Thymus (tissue), 11 donors: ENCODE measurements around the gene PTPA. TPM values are rescaled to one million over a fixed set of nuclear protein-coding genes. Genes with fewer than 3 reads are reported as not detected.

Experiments used
- DNase-seq, 9 donors: peaks; one replicate each; pipeline ENCODE4 v3.0.0-alpha.2; 2013; ENCODE audit warnings: low spot score in 9 of 9, low read depth in 6 of 9, missing footprints in 1 of 9
- H3K27ac ChIP-seq, 2 donors: one replicate each; pipeline ENCODE4 v1.5.1; 2013; ENCODE audit warnings: control low read depth in 1 of 2, low read depth in 1 of 2, low read length in 1 of 2, mild to moderate bottlenecking in 1 of 2, moderate library complexity in 1 of 2
- H3K27me3 ChIP-seq, 2 donors: one replicate each; pipeline ENCODE4 v1.5.1; 2013; ENCODE audit warnings: low read length in 1 of 2; ENCODE audit not compliant: control insufficient read depth in 2 of 2, insufficient read depth in 1 of 2
- H3K36me3 ChIP-seq, 2 donors: one replicate each; pipeline ENCODE4 v1.5.1; 2013; ENCODE audit warnings: low read length in 1 of 2, mild to moderate bottlenecking in 1 of 2, moderate library complexity in 1 of 2; ENCODE audit not compliant: control insufficient read depth in 2 of 2, insufficient read depth in 2 of 2
- H3K4me1 ChIP-seq, 2 donors: one replicate each; pipeline ENCODE4 v1.5.1; 2013; ENCODE audit warnings: low read length in 2 of 2; ENCODE audit not compliant: control insufficient read depth in 2 of 2, insufficient read depth in 2 of 2
- H3K4me3 ChIP-seq, 2 donors: one replicate each; pipeline ENCODE4 v1.5.1; 2013; ENCODE audit warnings: low read length in 2 of 2, control low read depth in 1 of 2, mild to moderate bottlenecking in 1 of 2
- H3K9me3 ChIP-seq, 2 donors: one replicate each; pipeline ENCODE4 v1.5.1; 2013; ENCODE audit warnings: low read length in 1 of 2, mild to moderate bottlenecking in 1 of 2; ENCODE audit not compliant: control insufficient read depth in 2 of 2, insufficient read depth in 1 of 2
- WGBS: extraction: QIAGEN DNeasy Blood & Tissue Kit; methylation state at CpG from one replicate; pipeline ENCODE4 v1.1.7; 2013; 5-methylcytosine and 5-hydroxymethylcytosine counted together
- polyA plus RNA-seq: library from polyadenylated mRNA; stranded (reverse); fragments of 200-250 nt; gene quantifications from one replicate; pipeline ENCODE4 v1.2.3, GENCODE V29; 2013
- total RNA-seq: library from RNA; stranded (reverse); fragments of 120-200 nt; gene quantifications from one replicate; pipeline ENCODE4 v1.2.4, GENCODE V29; 2013
- donor health status: healthy.

Gene PTPA
- total and polyA plus RNA-seq, 2 donors, result 68.3 to 70.1 TPM

DNA sequence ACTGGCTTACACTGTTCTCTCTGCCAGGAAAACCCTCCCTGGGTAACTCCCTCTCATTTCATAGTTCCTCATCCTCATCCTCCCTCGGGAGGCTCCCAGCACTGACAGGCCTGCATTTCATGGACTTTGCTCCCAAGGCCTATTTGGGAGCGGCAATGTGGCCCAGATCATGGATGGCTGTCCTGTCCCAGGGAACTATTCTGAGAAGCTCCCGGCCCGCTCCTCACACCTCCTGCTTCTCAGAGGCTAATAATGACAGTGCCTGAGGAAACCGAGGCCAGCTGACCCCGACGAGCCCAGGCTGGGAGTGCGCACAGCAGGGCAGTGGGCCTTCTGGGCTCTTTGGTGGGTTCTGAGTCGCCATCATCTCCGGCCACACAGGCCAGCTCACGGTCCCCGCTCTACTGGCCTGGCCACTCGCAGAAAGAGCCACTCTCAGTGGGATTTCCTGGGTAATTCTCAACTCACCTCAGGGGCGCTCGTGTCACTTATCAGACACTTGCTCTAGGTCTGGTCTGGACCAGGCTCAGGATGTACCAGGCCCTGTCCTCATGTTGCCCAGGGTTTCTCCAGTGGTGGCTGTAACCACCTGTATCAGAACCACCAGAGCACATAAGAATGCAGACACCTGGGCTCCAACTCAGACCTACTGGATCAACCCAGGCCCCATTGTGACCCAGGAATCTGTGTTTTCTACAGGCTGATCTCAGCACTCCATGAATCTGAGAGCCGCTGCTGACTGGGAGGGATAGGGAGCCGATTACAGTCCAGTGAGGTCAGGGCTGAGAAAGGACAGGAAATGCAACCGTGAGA lies 32.3 kb upstream of the PTPA start:
- 91% methylated on average over 18 of the region's 18 CpGs for WGBS
- peaks cover 10 to 22% of the 10 kb centered on the region in 2 donors for H3K4me1 ChIP-seq
- H3K27me3 ChIP-seq, result no peaks in the 10 kb centered on the region
- H3K27ac ChIP-seq, result no peak overlapping the region
- H3K9me3 ChIP-seq, result peaks cover 0 to 3% of the 10 kb centered on the region in 2 donors
- peaks cover 2 to 7% of the 10 kb centered on the region in 2 donors for H3K36me3 ChIP-seq
- H3K4me3 ChIP-seq, result no peak overlapping the region
- no peak for DNase-seq

DNA sequence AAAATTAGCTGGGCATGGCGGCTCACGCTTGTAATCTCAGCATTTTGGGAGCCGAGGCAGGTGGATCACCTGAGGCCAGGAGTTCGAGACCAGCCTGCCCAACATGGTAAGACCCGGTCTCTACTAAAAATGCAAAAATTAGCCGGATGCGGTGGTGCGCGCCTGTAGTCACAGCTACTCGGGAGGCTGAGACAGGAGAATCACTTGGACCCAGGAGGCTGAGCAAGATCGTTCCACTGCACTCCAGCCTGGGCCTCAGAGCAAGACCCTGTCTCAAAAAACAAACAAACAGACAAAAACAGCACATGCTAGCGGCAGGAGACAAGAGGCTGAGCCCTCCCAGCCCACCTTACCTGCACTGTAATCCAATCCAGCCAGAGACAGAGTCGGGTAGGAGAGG lies 31.4 kb upstream of the PTPA start:
- peaks cover 0 to 3% of the 10 kb centered on the region in 2 donors for H3K9me3 ChIP-seq
- no peak for DNase-seq
- H3K4me1 ChIP-seq, result peaks cover 10 to 22% of the 10 kb centered on the region in 2 donors
- no peak overlapping the region for H3K27ac ChIP-seq
- no peak overlapping the region for H3K4me3 ChIP-seq
- WGBS, result 90% methylated on average over 13 of the region's 13 CpGs
- no peaks in the 10 kb centered on the region for H3K27me3 ChIP-seq
- H3K36me3 ChIP-seq, result peaks cover 8 to 16% of the 10 kb centered on the region in 2 donors

GRCh38 chr9:129080298-129080600 lies 31.0 kb upstream of the PTPA start:
- H3K4me1 ChIP-seq, result peaks cover 10 to 22% of the 10 kb centered on the region in 2 donors
- peaks cover 0 to 3% of the 10 kb centered on the region in 2 donors for H3K9me3 ChIP-seq
- peak overlapping the region in 1 of 2 donors; percentile 0 for H3K27ac ChIP-seq
- H3K4me3 ChIP-seq, result peak overlapping the region; percentile 89 to 90
- 12% methylated on average over 12 of the region's 12 CpGs for WGBS
- H3K27me3 ChIP-seq, result no peaks in the 10 kb centered on the region
- H3K36me3 ChIP-seq, result peaks cover 12 to 20% of the 10 kb centered on the region in 2 donors
- DNase-seq, result no peak

- Histone ChIP-seq H3K4me1 (peaks cover 10 to 22% of the 10 kb centered on the region in 2 donors), H3K27me3 (no peaks in the 10 kb centered on the region), H3K27ac (peak within 1 kb of the TSS; percentile 87 to 94), H3K4me3 (peak within 1 kb of the TSS; percentile 89 to 90), H3K9me3 (peaks cover 0 to 3% of the 10 kb centered on the region in 2 donors), H3K36me3 (peaks cover 18 to 26% of the 10 kb centered on the region in 2 donors)
- WGBS, result under 1% methylated on average over 70 of the region's 70 CpGs
- peak; percentile 91 to 99 (median 98) for DNase-seq
Measured at GRCh38 chr9:129080601-129081387, 30.4 kb upstream of the PTPA start, which contains the start of gene DOLPP1. Gene DOLPP1 (plus strand): TSS chr9:129081111. CDS start chr9:129081132, 21 bp downstream.

GRCh38 chr9:129081388-129081904 lies 29.8 kb upstream of the PTPA start:
- WGBS, result 4% methylated on average over 30 of the region's 30 CpGs
- no peak for DNase-seq
- Histone ChIP-seq H3K27ac (peak overlapping the region; percentile 87 to 94), H3K36me3 (peaks cover 24 to 32% of the 10 kb centered on the region in 2 donors), H3K9me3 (no peaks in the 10 kb centered on the region), H3K4me1 (peaks cover 10 to 22% of the 10 kb centered on the region in 2 donors), H3K4me3 (peak overlapping the region; percentile 89 to 90), H3K27me3 (no peaks in the 10 kb centered on the region)

DNA sequence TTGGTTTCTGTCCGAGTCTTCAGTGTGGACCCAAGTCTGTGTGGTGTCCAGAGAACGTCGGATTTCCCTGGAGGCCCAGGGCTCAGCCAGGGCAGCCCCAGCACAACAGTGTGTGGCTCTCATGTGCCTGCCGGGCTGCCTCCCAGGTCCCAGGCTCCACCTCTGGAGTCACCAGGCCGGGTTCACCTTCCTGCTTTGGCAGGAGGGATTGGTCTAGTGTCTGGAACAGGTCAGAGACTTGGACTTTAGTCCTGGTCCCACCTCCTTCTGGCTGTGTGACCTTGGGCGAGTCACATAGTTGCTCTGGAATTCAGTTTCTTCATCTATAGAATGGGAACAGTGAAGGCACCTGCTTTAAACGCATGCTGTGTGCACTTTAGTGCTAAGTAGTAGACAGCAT lies 27.1 kb upstream of the PTPA start:
- DNase-seq, result no peak
- Histone ChIP-seq H3K27ac (no peak overlapping the region), H3K36me3 (peaks cover 43 to 56% of the 10 kb centered on the region in 2 donors), H3K9me3 (no peaks in the 10 kb centered on the region), H3K27me3 (no peaks in the 10 kb centered on the region), H3K4me3 (no peak overlapping the region), H3K4me1 (peaks cover 10 to 22% of the 10 kb centered on the region in 2 donors)
- WGBS, result 96% methylated on average over 7 of the region's 7 CpGs

DNA sequence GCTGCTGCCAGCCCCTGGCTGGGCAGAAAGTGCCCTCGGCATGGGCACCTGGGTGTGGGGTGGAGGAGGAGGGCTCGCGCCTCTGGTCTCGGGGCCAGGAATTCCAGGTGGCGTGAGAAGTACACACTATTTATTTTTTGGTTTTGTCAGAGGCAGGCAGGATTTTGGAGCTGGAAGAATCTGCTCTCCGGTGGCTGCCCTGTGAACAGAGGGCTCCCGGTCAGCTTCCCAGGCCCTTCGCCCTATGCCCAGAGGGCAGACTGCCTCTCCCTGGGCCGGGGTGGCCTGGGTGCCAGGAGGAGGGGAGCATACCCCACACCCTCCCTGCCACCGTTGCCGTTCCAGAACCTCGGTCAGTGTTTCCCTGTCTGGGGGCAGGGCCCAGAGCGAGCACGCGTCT lies 22.0 kb upstream of the PTPA start:
- Histone ChIP-seq H3K9me3 (no peaks in the 10 kb centered on the region), H3K36me3 (peaks cover 55 to 63% of the 10 kb centered on the region in 2 donors), H3K4me3 (no peak overlapping the region), H3K4me1 (no peaks in the 10 kb centered on the region), H3K27ac (no peak overlapping the region), H3K27me3 (no peaks in the 10 kb centered on the region)
- no peak for DNase-seq
- WGBS, result 97% methylated on average over 15 of the region's 15 CpGs

DNA sequence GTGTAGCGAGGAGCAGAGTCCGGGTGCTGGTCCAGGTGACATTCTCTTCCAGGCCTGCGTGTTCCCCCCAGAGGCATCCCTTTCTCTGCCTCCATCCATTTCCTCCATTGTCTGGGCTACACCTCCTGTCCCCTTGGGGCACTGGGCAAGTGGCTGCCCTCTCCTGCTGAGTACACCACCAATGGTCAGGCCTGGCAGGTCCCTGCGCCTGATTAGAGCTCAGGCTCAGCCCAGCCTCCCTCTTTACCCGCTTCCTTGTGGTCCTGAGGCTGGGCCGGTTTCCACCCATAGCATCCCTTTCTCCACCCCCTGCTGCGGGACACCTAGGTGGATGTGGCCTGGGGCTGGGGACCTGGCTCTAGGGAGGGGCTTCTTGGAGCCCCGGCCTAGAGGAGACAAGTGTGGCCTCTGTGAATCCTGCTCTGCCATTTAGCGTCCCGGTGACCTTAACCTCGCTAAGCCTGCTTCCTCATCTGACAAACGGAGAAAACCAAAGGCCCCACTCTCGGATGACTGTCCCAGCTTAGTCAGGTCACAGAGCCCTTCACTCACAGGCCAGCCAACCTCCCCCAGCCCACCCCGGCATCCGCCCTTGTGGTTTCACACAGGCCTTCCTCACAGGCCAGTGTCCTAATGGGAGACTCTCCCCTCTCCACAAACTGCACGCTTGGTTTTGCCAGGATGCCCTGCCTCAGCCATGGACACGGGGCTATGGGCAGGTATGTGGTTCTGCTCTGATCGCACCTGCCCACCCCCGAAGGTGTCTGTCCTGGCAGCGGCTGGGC lies 17.4 kb upstream of the PTPA start:
- H3K9me3 ChIP-seq, result peaks cover 0 to 1% of the 10 kb centered on the region in 2 donors
- no peak overlapping the region for H3K4me3 ChIP-seq
- 91% methylated on average over 20 of the region's 20 CpGs for WGBS
- H3K27ac ChIP-seq, result no peak overlapping the region
- no peak for DNase-seq
- no peaks in the 10 kb centered on the region for H3K27me3 ChIP-seq
- no peaks in the 10 kb centered on the region for H3K4me1 ChIP-seq
- H3K36me3 ChIP-seq, result peaks cover 19 to 27% of the 10 kb centered on the region in 2 donors
